Neural crest cell (in vitro differentiated cells): Measurements from ENCODE around the gene FGD3. TPM values are rescaled to one million over a fixed set of nuclear protein-coding genes. Genes with fewer than 3 reads are reported as not detected.
A peak's percentile ranks its signal among the peaks of the same experiment; 100 is the strongest.

ENCODE experiments used
- DNase-seq: peaks from one replicate; pipeline ENCODE4 v3.0.0; 2021; ENCODE audit warnings: low read depth, mixed read lengths, low spot score
- H3K27ac Mint-ChIP-seq: one replicate; pipeline ENCODE4 v1.8.0; 2021; ENCODE audit warnings: mild to moderate bottlenecking, mixed read lengths; ENCODE audit not compliant: unreplicated experiment
- H3K27me3 Mint-ChIP-seq: 2 replicates; pipeline ENCODE4 v1.8.0; 2021; ENCODE audit warnings: low read depth, mild to moderate bottlenecking, mixed read lengths
- H3K36me3 Mint-ChIP-seq: 2 replicates; pipeline ENCODE4 v1.8.0; 2021; ENCODE audit warnings: low read depth, mild to moderate bottlenecking, mixed read lengths
- H3K4me1 Mint-ChIP-seq: 2 replicates; pipeline ENCODE4 v1.8.0; 2021; ENCODE audit warnings: mixed read lengths
- H3K4me3 Mint-ChIP-seq: one replicate; pipeline ENCODE4 v1.8.0; 2021; ENCODE audit warnings: mild to moderate bottlenecking, mixed read lengths
- H3K9me3 Mint-ChIP-seq: 2 replicates; pipeline ENCODE4 v1.8.0; 2021; ENCODE audit warnings: mixed read lengths
- total RNA-seq: library from RNA; stranded (reverse); gene quantifications from 2 replicates; pipeline ENCODE4 v1.2.1, GENCODE V29; 2021
- TF ChIP-seq, protein P1 (sequence below): fragments of 200-600 bp; sonication (generic); conservative IDR thresholded peaks from 2 replicates; pipeline ENCODE4 v1.5.0; 2021; ENCODE audit warnings: antibody characterized with exemption, mild to moderate bottlenecking

Gene FGD3
- total RNA-seq, 1 donor from 2014 or later: 4.1 TPM

DNA sequence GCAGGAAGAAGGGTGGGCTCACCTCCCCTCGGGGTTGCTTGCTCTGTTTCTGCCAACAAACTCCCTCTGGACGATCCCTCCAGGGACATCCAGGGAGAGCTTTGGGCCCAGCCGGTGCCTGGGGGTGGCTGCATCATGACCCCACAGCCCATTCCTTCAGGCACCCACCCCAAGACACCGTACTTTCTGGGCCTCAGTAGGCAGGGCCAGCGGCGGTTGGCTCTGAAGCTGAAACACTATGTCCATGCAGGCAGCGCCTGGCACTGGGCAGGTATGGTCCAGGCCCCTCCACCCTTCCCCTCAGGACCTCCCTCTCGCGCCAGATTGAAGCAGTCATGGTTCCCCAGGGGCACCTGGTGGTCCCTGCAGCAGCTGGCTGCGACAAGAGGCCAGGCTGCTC is 92.7 kb downstream of the FGD3 start:
- Mint-ChIP-seq H3K27me3 (no peaks in the 10 kb centered on the region), H3K36me3 (no peaks in the 10 kb centered on the region), H3K9me3 (no peaks in the 10 kb centered on the region), H3K27ac (no peak overlapping the region), H3K4me3 (no peak overlapping the region), H3K4me1 (no peaks in the 10 kb centered on the region)
- no peak for DNase-seq
- TF ChIP-seq, protein P1, sequence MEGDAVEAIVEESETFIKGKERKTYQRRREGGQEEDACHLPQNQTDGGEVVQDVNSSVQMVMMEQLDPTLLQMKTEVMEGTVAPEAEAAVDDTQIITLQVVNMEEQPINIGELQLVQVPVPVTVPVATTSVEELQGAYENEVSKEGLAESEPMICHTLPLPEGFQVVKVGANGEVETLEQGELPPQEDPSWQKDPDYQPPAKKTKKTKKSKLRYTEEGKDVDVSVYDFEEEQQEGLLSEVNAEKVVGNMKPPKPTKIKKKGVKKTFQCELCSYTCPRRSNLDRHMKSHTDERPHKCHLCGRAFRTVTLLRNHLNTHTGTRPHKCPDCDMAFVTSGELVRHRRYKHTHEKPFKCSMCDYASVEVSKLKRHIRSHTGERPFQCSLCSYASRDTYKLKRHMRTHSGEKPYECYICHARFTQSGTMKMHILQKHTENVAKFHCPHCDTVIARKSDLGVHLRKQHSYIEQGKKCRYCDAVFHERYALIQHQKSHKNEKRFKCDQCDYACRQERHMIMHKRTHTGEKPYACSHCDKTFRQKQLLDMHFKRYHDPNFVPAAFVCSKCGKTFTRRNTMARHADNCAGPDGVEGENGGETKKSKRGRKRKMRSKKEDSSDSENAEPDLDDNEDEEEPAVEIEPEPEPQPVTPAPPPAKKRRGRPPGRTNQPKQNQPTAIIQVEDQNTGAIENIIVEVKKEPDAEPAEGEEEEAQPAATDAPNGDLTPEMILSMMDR: no peak

- Mint-ChIP-seq H3K4me3 (no peak overlapping the region), H3K27me3 (no peaks in the 10 kb centered on the region), H3K36me3 (no peaks in the 10 kb centered on the region), H3K9me3 (no peaks in the 10 kb centered on the region), H3K27ac (no peak overlapping the region), H3K4me1 (no peaks in the 10 kb centered on the region)
- no peak for DNase-seq
- TF ChIP-seq, protein P1: no peak
Measured at GRCh38 chr9:93040409-93040808, 93.1 kb downstream of the FGD3 start.

GRCh38 chr9:93041108-93041802 is 93.9 kb downstream of the FGD3 start:
- no peaks in the 10 kb centered on the region for H3K4me1 Mint-ChIP-seq
- H3K36me3 Mint-ChIP-seq: no peaks in the 10 kb centered on the region
- H3K4me3 Mint-ChIP-seq: no peak overlapping the region
- TF ChIP-seq, protein P1: no peak
- H3K27ac Mint-ChIP-seq: peak overlapping the region; percentile 75
- no peaks in the 10 kb centered on the region for H3K27me3 Mint-ChIP-seq
- DNase-seq: no peak
- peaks cover 3% of the 10 kb centered on the region for H3K9me3 Mint-ChIP-seq

- H3K9me3 Mint-ChIP-seq: peaks cover 3% of the 10 kb centered on the region
- H3K4me1 Mint-ChIP-seq: no peaks in the 10 kb centered on the region
- no peak for DNase-seq
- TF ChIP-seq, protein P1: no peak
- H3K4me3 Mint-ChIP-seq: no peak overlapping the region
- H3K27ac Mint-ChIP-seq: no peak overlapping the region
- H3K27me3 Mint-ChIP-seq: no peaks in the 10 kb centered on the region
- H3K36me3 Mint-ChIP-seq: no peaks in the 10 kb centered on the region
Measured at GRCh38 chr9:93043122-93043521, 95.8 kb downstream of the FGD3 start.

- no peak overlapping the region for H3K4me3 Mint-ChIP-seq
Measured at GRCh38 chr9:93045521-93045920, 98.2 kb downstream of the FGD3 start.

More at GRCh38 chr9:93045521-93045920, 98.2 kb downstream of the FGD3 start:
- Mint-ChIP-seq H3K27ac (no peak overlapping the region), H3K4me1 (no peaks in the 10 kb centered on the region), H3K36me3 (no peaks in the 10 kb centered on the region), H3K9me3 (peaks cover 3% of the 10 kb centered on the region), H3K27me3 (no peaks in the 10 kb centered on the region)
- no peak for DNase-seq
- TF ChIP-seq, protein P1: no peak
